NCI-H82 treated with DMSO at 0.1 percent for 48 hours (cell line): ENCODE data around the gene FAF2.
"Not testable (repeated sequence)": the region's sequence is repeated elsewhere in the genome, so short reads cannot be mapped to it uniquely, and the experiment has no call there.

Experiments used
- DNase-seq: peaks from one replicate; lab custom pipeline; 2025; ENCODE audit not compliant: unreplicated experiment; lab: John Stamatoyannopoulos, UW

Gene FAF2

DNA sequence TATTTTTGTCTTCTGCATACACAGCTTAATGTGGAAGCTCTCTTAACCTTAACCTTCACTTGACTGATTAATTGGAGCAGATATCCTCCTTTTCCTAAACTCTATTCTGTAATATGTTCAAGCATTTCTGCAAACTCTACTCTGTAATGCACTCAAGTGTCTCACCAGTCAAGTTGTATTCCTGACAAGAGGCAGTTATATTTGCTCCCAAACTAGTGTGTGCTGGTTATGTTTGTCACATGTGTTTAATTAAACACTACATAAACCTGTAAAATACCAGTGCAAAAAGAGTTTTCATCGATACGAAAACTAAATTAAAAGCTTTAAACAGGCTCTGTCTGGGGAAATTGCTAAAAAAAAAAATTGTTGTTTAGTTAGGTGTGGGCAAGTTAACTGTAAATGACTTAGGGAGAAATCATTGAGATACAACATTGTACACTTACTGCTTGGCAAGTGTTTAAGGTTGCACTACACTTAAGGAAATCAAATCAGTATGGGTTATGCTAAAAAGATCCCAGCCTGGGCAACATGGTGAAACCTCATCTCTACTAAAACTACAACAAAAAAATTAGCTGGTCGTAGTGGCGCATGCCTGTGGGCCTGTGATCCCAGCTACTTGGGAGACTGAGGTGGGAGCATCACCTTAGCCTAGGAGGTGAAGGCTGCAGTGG, 6.7 kb downstream of the FAF2 start:
- no peak for DNase-seq

GRCh38 chr5:176458904-176459561, 10.8 kb downstream of the FAF2 start:
- DNase-seq: no peak

- DNase-seq: no peak
These were observed 13.2 kb downstream of the FAF2 start for GRCh38 chr5:176461349-176461748.

- DNase-seq: no peak
These were observed 15.1 kb downstream of the FAF2 start for GRCh38 chr5:176463113-176463764.

DNA sequence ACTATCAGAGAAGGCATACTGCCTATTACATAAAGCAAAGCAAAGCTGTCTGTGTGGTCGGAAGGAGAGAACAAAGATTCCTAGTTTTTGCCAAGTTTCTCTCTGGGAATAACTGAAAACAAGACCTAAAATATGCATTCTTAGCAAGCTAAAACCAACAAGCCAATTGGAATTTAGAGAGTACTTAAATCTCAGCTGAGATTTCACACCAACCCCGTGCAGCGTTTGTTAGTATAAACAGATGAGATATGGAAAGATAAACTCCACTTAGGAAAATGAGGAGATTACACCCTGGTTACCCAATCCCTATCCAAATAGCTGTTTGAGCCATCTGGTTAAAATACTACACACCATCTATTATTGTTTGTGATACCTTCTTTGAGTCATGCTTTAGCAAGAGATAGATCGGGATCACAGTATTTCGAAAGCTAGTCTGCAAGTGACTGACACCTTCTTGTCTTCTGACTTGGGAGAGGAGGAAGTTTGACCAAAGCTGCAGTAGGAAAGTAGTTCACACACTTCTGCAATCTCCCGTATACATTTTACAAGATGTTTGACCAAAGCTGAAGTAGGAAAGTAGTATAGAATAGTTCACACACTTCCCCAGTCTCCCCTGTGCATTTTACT, 18.2 kb downstream of the FAF2 start:
- DNase-seq: no peak

GRCh38 chr5:176469296-176469695, 21.1 kb downstream of the FAF2 start:
- no peak for DNase-seq

GRCh38 chr5:176470539-176470938, 22.4 kb downstream of the FAF2 start:
- DNase-seq: no peak

- DNase-seq: no peak
These were observed 22.9 kb downstream of the FAF2 start for GRCh38 chr5:176471098-176471497.

GRCh38 chr5:176473335-176474006, 25.3 kb downstream of the FAF2 start:
- DNase-seq: no peak

- DNase-seq: no peak
These were observed 26.3 kb downstream of the FAF2 start for GRCh38 chr5:176474476-176474875.

DNA sequence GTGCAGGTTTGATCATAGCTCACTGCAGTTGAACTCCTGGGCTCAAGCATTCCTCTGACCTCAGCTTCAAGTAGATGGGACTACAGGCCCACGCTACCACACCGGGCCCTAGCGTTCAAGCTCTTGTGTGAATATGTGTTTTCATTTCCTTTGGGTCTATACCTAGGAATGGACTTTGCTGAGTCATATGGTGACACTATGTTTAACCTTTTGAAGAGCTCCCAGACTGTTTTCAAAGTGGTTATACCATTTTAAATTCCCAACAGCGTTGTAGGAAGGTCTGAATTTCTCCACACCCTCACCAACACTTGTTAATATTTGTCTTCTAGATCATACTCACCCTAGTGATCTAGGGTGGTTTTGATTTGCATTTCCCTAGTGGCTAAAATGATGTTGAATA, 33.5 kb downstream of the FAF2 start:
- DNase-seq: no peak

DNA sequence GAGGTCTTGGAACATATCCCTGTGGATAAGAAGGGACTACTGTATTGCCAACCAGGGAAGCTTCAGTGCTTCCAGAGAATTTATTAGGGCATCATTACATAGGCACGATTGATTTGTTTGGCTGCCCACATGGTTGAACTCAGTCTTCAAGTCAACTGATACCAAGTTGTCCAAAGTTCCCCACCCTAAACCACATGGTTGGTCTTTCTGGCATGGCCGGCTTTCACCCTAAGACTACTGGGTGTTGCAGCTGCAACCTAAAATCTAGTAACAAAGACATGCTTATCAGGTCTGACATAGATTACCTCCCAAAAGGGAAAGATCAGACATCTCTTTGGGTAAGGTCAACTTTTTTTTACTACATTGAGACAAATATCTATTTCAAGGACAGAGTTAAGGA, 37.0 kb downstream of the FAF2 start:
- no peak for DNase-seq

- no peak for DNase-seq
These were observed 38.1 kb downstream of the FAF2 start for GRCh38 chr5:176486189-176486757.

GRCh38 chr5:176487160-176487559, 39.0 kb downstream of the FAF2 start:
- not testable (repeated sequence) for DNase-seq

GRCh38 chr5:176489077-176489476, 40.9 kb downstream of the FAF2 start:
- no peak for DNase-seq

GRCh38 chr5:176490301-176490700, 42.1 kb downstream of the FAF2 start:
- DNase-seq: no peak

GRCh38 chr5:176491101-176491502, 42.9 kb downstream of the FAF2 start:
- DNase-seq: no peak

- no peak for DNase-seq
These were observed 43.7 kb downstream of the FAF2 start for GRCh38 chr5:176491901-176492300.

GRCh38 chr5:176492431-176492830, 44.2 kb downstream of the FAF2 start:
- DNase-seq: no peak

DNA sequence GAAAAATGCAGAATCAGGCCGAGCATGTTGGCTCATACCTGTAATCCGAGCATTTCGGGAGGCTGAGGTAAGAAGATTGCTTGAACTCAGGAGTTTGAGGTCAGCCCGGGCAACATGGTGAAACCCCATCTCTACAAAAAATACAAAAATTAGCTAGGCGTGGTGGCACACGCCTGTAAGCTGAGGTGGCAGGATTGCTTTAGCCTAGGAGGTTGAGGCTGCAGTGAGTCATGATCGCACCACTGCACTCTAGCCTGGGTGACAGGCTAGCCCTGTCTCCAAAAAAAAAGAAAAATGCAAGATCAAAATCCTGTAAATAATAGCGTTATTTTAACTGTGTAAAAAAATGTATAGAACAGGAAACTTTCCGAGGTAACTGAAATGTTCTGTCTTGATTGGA, 49.7 kb downstream of the FAF2 start:
- no peak for DNase-seq

- no peak for DNase-seq
These were observed 51.1 kb downstream of the FAF2 start for GRCh38 chr5:176499273-176499672.
